ENCODE measurements around the gene DERA. TPM values are rescaled to one million over a fixed set of nuclear protein-coding genes. Genes with fewer than 3 reads are reported as not detected.
A peak's percentile ranks its signal among the peaks of the same experiment; 100 is the strongest.

DERA gene
- total and polyA plus RNA-seq, 2 of the 13 experiments (the other 11 are each of a cell fraction or from before 2014, with no cell fraction given) = 24.0 to 51.3 TPM

DNA sequence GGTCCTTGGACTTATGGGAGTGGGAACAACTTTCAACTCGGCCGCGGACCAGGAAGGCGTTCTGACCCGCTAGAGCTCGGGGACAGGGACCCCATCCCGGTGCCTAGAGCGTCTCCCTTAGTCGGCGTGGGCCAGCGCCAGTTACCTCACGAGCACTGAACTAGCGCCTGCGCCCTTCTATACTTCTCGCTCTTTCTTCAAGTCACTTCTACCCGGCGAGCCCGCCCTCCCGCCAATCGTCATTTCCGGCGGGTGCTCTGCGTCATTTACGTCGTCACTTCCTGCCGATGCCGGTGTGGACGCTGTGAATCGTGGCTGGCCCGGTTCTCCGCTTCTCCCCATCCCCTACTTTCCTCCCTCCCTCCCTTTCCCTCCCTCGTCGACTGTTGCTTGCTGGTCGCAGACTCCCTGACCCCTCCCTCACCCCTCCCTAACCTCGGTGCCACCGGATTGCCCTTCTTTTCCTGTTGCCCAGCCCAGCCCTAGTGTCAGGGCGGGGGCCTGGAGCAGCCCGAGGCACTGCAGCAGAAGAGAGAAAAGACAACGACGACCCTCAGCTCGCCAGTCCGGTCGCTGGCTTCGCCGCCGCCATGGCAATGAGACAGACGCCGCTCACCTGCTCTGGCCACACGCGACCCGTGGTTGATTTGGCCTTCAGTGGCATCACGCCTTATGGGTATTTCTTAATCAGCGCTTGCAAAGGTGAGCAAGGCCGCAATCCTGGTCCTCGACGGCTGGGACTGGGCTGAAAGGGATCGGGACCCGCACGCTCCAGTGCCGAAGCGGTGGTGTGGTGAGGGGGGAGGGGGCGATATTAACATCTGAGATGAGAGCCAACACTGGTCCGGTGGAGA is 28.8 kb upstream of the DERA start, which contains the start of gene STRAP (continued):
- TF ChIP-seq, protein P1, sequence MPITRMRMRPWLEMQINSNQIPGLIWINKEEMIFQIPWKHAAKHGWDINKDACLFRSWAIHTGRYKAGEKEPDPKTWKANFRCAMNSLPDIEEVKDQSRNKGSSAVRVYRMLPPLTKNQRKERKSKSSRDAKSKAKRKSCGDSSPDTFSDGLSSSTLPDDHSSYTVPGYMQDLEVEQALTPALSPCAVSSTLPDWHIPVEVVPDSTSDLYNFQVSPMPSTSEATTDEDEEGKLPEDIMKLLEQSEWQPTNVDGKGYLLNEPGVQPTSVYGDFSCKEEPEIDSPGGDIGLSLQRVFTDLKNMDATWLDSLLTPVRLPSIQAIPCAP (CRISPR knock-in tag; IDR thresholded peaks at IDR 0.05; ENCODE audit: low read depth) = no peak; the same call in 1 of the 2 replicates
- TF ChIP-seq GTF2F1 (IDR thresholded peaks at IDR 0.05; ENCODE audit: low read length) (no peak), ZNF235 (CRISPR knock-in tag; IDR thresholded peaks at IDR 0.05; ENCODE audit: borderline replicate concordance) (0 out of 2 replicates have a peak, but pooled peaks have one; percentile 48), ZNF331 (CRISPR knock-in tag; IDR thresholded peaks at IDR 0.05) (peak; percentile 24; the same call in 1 of the 2 replicates), ZNF746 (CRISPR knock-in tag; IDR thresholded peaks at IDR 0.05) (peak; percentile 19; the same call in 1 of the 2 replicates), POLR2A (IDR thresholded peaks at IDR 0.05; ENCODE audit: insufficient read depth in 1 of 2, low read depth in 2 of 2, low read length in 2 of 2) (peak; percentile 96 to 98), ZNF3 (CRISPR knock-in tag; IDR thresholded peaks at IDR 0.05) (no peak), ADNP (CRISPR knock-in tag; IDR thresholded peaks at IDR 0.05) (no peak), ZNF724P (CRISPR knock-in tag; IDR thresholded peaks at IDR 0.05; ENCODE audit: borderline replicate concordance) (peak; percentile 40; the same call in 1 of the 2 replicates), HMGA1 (CRISPR knock-in tag; conservative IDR thresholded peaks at IDR 0.05) (no peak), SRF (IDR thresholded peaks at IDR 0.05; ENCODE audit: low read depth, low read length) (no peak), HMG20B (CRISPR knock-in tag; conservative IDR thresholded peaks at IDR 0.05) (0 out of 2 replicates have a peak, but pooled peaks have one; percentile 22), MATR3 (CRISPR knock-in tag; IDR thresholded peaks at IDR 0.05) (no peak), TCF12 (IDR thresholded peaks at IDR 0.05) (no peak), TCF12 (CRISPR knock-in tag; IDR thresholded peaks at IDR 0.05) (peak; percentile 87), ZNF737 (CRISPR knock-in tag; IDR thresholded peaks at IDR 0.05; ENCODE audit: borderline replicate concordance) (0 out of 2 replicates have a peak, but pooled peaks have one; percentile 55), ZNF431 (CRISPR knock-in tag; IDR thresholded peaks at IDR 0.05; ENCODE audit: borderline replicate concordance, low read depth) (no peak), SRSF9 (IDR thresholded peaks at IDR 0.05; ENCODE audit: borderline replicate concordance, insufficient read depth, low read depth, low read length, poor library complexity, severe bottlenecking) (no peak), ZNF570 (CRISPR knock-in tag; IDR thresholded peaks at IDR 0.05; ENCODE audit: borderline replicate concordance) (peak; percentile 83; the same call in 1 of the 2 replicates), ZNF543 (CRISPR knock-in tag; IDR thresholded peaks at IDR 0.05) (peak; percentile 91)
- TF ChIP-seq, protein P2, sequence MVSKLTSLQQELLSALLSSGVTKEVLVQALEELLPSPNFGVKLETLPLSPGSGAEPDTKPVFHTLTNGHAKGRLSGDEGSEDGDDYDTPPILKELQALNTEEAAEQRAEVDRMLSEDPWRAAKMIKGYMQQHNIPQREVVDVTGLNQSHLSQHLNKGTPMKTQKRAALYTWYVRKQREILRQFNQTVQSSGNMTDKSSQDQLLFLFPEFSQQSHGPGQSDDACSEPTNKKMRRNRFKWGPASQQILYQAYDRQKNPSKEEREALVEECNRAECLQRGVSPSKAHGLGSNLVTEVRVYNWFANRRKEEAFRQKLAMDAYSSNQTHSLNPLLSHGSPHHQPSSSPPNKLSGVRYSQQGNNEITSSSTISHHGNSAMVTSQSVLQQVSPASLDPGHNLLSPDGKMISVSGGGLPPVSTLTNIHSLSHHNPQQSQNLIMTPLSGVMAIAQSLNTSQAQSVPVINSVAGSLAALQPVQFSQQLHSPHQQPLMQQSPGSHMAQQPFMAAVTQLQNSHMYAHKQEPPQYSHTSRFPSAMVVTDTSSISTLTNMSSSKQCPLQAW (CRISPR knock-in tag; IDR thresholded peaks at IDR 0.05) = peak; percentile 12; the same call in 1 of the 2 replicates
- TF ChIP-seq, protein P3, sequence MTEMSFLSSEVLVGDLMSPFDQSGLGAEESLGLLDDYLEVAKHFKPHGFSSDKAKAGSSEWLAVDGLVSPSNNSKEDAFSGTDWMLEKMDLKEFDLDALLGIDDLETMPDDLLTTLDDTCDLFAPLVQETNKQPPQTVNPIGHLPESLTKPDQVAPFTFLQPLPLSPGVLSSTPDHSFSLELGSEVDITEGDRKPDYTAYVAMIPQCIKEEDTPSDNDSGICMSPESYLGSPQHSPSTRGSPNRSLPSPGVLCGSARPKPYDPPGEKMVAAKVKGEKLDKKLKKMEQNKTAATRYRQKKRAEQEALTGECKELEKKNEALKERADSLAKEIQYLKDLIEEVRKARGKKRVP (CRISPR knock-in tag; IDR thresholded peaks at IDR 0.05) = no peak; a peak in 1 of 4 replicates
- TF ChIP-seq, protein P4, sequence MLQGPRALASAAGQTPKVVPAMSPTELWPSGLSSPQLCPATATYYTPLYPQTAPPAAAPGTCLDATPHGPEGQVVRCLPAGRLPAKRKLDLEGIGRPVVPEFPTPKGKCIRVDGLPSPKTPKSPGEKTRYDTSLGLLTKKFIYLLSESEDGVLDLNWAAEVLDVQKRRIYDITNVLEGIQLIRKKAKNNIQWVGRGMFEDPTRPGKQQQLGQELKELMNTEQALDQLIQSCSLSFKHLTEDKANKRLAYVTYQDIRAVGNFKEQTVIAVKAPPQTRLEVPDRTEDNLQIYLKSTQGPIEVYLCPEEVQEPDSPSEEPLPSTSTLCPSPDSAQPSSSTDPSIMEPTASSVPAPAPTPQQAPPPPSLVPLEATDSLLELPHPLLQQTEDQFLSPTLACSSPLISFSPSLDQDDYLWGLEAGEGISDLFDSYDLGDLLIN (CRISPR knock-in tag; IDR thresholded peaks at IDR 0.05; ENCODE audit: borderline replicate concordance) = 0 out of 2 replicates have a peak, but pooled peaks have one; percentile 70
- TF ChIP-seq, protein P5, sequence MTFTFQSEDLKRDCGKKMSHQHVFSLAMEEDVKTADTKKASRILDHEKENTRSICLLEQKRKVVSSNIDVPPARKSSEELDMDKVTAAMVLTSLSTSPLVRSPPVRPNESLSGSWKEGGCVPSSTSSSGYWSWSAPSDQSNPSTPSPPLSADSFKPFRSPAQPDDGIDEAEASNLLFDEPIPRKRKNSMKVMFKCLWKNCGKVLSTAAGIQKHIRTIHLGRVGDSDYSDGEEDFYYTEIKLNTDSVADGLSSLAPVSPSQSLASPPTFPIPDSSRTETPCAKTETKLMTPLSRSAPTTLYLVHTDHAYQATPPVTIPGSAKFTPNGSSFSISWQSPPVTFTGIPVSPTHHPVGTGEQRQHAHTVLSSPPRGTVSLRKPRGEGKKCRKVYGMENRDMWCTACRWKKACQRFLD (CRISPR knock-in tag; IDR thresholded peaks at IDR 0.05; ENCODE audit: borderline replicate concordance) = peak; percentile 68; the same call in 1 of the 2 replicates

Measured in HepG2 (cell line).